ENCODE results near the gene ADGRD1.

DNA sequence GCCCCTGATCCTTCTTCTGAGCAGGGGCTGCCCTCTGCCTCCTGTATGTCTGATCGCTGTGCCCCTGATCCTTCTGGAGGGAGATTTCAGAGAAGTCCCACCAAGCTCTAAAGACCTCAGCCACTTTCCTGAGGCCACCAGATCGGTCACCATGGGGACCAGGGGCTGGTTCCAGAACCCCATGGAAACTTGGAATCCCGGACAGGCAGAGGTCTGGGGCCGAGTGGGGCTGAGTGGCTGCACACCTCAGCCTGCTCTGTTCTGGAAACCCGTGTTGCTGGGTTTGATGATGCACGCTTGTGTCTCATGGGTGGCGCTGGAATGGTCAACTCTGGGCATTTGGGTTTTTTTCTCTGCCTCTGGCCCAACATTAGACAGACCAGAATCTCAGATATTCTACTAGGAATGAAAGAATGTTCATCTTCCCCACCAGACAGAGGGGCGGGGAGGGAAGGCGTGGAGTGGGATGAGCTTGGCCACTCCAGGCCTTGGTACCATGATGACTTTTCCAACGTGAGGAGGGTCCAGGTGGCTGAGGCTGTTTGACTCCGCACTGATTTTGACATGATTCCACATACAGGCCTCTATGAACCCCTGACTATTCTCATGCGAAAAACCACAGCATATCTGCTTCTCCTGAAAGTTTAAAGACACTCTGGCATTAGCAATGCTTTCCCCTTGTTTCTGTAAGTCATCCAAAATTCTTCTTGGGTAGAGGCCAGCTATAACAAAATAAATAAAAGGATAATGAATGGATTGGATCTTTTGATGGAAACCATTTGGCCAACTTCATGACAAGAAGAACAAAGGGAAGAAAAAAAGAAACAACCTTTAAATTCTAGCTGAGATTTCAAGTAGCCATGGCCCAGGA is 114.5 kb downstream of the ADGRD1 start:
- TF ChIP-seq ZFP3 (CRISPR knock-in tag; IDR thresholded peaks at IDR 0.05) = no peak
- no peak for TF ChIP-seq ARNTL (CRISPR knock-in tag; IDR thresholded peaks at IDR 0.05; ENCODE audit: borderline replicate concordance, low read depth)
- no peak for TF ChIP-seq RARB (CRISPR knock-in tag; IDR thresholded peaks at IDR 0.05)
- no peak for TF ChIP-seq OSR1 (CRISPR knock-in tag; IDR thresholded peaks at IDR 0.05)
